HG02840 (cell line): ENCODE measurements around the gene PCYOX1L.
"Not testable (repeated sequence)": the region's sequence is repeated elsewhere in the genome, so short reads cannot be mapped to it uniquely, and the experiment has no call there.

Source experiments
- ATAC-seq: cut with Tn5 transposase; IDR thresholded peaks from one replicate; pipeline ENCODE4 v1.9.1; 2021; ENCODE audit warnings: mild to moderate bottlenecking, moderate library complexity, moderate number of reproducible peaks; ENCODE audit not compliant: unreplicated experiment, low FRiP score

Gene PCYOX1L

DNA sequence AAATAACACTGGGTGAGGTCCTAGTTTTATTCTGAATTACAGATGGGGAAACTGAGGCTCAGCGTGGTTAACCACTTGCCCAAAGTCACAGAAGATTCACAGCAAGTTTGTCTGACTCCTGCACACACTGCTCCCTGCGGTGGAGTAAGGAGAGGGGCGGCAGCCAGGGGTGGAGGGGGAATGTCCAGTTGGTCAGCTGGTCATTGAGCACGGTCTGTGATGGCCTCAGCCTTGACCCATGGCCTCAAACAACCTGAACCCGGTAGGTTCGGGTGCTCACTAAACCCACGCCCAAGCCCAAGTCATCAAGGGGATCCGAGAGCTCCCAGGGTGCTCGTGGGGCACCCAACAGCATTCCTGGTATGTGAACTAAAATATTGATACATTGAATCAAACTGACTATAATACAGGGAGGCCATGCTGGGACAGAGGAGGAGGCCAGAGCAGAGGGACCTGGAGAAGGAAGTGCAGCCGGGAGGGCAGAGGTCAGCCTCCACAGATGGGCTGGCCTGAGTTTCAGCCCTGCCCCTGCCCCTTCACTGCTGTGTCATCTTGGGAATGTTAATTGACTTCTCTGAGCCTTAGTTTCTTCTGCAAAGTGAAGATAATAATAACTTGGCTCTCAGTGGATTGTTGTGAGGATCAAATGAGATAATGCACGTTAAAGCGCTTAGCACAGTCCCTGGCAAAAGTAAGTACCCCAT lies 24.8 kb downstream of the PCYOX1L start:
- no peak for ATAC-seq

DNA sequence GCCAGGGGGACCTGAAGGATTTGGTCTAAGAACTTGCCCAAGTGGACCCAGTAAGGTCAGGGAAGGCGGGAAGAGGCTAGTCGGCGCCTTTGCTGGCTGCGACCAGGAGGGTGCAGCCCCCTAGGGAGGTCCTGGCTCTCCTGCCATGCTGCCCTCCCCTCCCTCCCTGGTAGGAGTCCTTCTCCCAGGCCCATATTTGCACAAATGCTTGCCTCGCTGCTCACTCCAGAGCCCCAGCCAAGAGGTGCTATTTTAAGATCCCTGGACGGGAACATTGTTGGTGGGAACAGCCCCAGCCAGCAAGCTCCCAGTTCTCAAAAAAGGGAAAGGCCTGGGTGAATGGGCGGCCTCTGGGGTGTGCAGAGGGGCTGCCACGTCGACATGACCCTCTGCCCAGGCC lies 25.6 kb downstream of the PCYOX1L start:
- no peak for ATAC-seq

DNA sequence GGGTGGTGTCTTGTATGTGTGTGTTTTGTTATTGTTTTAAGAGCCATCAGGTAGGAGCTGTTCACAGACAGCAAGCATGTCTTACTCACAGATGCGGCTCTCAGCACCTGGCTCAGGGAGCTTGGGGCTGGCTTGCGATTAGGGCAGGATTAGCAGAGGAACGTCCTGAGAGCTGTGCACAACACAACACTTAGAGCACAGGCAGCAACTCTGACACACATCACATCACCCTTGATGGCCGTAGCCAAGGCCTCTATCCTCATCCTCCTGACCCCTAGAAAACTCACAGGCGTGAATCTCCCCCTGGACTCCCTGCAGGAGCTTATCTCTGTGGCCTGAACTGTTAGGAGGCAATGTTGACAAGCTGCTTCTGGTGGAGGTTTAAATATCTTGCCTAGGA lies 28.3 kb downstream of the PCYOX1L start:
- no peak for ATAC-seq

DNA sequence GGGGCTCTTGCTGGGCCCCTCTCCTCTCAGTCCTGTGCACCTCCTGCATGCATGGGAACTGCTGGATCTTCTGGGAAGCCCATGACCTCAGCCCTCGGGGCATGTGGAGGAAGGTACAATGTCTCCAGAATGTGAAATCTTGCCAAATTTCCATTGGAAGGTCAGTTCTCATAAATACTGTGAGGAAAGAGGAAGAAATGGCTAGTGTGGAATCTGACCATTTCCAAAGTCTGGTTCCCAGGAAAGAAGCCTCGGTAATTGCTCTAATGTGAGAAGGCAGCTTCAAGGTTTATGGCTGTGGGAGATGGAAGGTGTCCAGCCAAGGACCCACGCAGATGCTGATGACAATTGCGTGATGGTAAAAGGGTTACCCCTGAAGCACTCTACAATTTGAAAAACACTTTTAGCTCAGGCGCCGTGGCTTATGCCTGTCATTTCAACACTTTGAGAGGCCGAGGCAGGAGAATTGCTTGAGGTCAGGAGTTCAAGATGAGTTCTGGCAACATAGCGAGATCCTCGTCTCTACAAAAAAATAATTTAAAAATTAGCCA lies 29.3 kb downstream of the PCYOX1L start:
- ATAC-seq, result no peak

DNA sequence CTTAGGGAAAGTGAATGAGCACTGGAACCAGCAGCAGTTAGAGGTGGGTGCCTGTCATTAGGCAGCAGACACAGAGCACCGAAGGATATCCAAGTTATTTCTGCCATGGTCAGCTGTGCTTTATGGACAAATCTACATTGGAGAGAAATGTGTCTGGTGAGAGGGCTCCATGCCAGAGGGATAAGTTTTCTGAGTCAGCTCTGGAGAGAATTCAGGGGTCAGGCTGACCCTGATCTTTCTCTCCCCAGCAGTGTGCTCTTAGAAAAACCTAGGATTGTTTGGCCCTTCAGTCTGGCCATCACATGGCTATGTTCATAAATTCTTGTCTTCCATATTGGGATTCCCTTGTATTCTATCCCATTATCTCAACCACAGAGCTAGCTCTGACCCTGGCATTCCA lies 30.1 kb downstream of the PCYOX1L start:
- ATAC-seq, result no peak

DNA sequence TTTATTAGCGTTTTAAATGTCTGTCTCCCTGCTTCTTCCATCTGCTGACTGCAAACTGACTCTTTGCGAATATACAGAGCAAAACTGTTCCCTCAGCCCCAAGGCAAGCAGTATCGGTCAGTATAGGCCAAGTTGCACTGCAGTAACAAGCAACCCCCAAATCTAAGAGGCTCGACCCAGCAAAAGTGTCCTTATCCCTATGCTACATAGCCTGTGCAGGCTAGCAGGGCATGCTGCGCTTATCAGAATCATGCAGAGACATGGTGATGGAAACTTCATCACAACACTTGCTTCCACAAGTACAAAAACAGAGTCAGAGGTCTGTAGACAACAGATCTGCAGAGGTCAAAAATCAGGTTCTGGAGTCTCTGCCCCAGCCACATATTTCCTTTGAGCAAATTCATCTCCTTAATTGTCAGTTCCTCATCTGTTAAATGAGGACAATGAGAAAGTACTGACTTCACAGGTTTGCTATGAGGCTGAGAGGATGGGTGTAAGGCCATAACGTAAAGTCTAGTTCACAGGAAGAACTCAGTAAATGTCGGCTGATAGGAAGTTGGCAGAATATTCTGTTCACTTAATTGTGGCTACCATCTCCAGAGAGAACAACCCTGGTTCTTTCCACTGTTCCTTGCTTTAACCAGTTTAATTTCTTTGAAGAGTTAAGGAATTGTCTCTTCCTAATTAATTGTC lies 30.8 kb downstream of the PCYOX1L start:
- ATAC-seq, result no peak

DNA sequence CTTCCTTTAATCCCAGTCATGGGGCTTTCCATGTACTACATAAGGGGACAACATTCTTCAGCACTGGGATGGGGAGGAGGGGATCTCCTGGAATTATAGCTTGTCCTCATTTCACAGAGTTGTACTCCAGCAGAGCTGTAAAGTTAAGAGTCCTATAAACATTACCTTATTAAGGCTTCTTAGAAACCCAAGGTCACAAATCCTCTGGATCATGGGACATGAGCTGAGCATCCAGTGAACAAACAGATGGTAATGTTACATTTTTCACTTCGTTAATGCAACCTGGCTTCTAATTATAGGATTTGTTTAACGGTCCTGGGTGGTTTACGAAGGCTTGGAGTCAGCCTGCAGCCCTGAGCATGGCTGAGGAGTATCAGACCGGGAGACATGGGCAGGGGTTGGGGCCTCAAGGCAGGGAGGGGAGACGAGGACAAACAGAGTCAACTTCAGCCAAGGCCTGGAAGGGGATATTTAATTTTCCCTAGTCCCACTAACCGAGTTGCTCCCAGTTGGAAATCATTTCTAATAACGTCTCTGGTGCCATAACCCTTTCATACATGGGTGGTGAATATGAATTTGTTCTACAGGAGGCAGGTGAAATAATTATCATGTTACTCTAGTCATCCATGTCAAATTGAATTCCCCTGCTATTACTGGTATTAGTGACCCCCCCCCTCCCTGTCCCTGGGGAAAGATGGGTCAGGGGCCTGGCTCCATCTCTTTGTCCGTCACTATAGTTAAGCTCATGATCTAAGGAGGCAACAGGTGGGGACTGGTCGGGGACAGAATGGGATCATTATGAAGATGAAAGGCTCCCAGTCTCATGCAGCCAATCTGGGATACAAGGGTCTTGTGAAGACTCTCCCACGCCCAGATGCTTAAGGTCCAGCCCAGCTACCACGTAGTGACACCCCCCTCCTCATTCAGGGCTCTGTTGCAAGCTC lies 32.0 kb downstream of the PCYOX1L start:
- no peak for ATAC-seq

DNA sequence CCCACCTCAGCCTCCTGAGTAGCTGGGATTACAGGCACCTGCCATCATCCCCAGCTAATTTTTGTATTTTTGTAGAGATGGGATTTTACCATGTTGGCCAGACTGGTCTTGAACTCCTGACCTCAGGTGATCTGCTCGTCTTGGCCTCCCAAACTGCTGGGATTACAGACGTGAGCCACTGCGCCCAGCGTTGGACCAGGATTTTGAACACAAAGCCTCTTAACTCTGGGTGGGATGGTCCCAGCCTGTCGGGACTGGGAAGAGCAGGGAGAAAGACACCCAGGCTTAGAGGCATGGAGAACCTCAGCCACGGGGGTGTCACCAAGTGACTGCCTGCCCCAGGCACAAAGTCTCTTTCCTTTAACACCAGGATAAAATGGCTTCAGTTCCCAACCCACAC lies 33.2 kb downstream of the PCYOX1L start:
- ATAC-seq, result not testable (repeated sequence)

DNA sequence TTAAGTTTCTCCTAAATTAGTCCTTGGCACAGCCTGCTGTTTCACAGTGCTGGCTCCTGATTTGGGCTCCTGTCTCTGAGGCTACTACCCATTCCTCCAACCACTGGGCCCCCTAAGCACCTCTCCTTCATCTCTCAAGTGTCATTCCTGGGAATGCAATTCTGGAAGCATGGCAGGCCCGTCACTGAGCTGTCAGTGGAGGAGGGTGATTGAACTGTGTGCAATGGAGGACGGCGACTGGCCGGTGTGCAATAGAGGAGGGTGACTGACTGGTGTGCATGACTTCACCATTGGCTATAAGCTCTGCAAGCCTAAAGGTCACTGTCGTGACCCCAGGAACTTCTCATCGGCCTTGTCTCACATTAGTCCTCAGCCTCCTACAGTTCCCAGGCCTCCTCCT lies 33.7 kb downstream of the PCYOX1L start:
- ATAC-seq, result no peak

DNA sequence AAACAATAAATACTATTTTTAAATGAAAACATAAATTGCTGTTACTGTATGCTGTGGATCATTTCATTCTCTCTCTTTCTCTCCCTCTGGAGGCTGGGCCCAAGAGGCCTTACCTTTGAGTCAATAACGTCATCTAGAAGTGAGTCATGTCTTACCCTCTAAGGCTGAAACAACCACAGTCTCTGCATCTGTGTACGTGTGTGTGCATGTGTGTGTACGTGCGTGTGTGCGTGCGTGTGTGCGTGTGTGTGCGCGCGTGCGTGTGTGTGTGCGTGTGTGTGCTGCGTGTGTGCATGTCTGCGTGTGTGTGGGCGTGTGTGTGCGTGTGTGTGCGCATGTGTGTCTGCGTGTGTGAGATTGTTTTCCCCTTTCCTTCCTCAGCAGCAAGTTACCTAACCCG lies 34.9 kb downstream of the PCYOX1L start:
- no peak for ATAC-seq

DNA sequence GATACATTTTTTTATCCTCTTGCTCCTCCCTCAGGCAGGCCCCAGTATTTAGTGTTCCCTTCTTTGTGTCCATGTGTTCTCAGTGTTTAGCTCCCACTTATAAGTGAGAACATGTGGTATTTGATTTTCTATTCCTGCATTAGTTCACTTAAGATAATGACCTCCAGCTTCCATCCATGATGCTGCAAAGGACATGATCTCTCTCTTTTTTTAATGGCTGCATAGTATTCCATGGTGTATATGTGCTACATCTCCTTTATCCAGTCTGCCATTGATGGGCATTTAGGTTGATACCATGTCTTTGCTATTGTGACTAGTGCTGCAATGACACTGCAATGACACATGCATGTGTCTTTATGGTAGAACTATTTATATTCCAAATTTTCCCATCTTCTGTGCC lies 37.1 kb downstream of the PCYOX1L start:
- ATAC-seq, result not testable (repeated sequence)

DNA sequence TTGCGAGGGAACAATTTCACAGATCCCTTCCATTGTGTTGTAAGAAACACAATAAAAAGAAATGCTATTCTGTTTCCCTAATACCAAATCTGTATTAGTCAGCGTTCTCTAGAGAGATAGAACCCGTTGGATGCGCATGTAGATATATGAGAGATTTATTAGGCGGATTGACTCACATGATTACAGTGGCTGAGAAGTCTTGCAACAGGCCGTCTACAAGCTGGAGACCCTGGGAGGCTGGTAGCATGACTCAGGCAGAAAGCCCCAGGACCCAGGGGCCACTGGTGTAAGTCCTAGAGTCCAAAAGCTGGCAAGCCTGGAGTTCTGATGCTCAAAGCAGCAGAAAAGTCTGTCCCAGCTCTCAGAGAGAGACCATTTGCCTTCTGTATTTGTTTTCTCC lies 39.7 kb downstream of the PCYOX1L start:
- ATAC-seq, result no peak

DNA sequence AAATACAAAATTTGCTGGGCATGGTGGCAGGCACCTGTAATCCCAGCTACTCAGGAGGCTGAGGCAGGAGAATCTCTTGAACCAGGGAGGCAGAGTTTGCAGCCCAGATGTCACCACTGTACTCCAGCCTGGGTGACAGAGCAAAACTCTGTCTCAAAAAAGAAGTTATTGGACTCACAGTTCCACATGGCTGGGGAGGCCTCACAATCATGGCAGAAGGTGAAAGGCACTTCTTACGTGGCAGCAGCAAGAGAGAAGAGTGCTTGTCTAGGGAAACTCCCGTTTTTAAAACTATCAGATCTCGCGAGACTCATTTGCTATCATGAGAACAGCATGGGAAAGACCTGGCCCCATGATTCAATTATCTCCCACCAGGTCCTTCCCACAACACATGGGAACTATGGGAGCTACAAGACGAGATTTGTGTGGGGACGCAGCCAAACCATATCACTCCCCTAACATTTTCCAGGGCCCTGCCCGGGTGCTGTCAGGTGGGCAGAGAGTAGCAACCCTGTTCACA lies 41.0 kb downstream of the PCYOX1L start:
- ATAC-seq, result not testable (repeated sequence)

DNA sequence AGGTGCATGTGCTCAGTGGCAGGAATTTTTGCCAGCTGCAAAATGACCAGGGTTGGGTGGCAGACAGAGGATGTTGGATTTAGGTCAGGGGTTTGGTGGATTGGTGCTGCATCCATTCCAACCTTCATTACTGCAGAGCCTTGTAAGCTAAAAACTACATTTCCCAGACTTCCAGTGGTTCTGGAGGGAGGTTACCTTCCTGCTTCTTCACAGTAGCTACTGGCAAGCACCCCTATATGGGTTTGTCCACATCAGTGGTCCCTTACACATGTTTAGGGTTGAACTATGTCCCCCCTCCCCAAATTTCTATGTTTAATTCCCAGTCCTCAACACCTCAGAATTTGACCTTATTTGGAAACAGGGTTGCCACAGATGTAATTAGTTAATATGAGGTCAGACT lies 41.9 kb downstream of the PCYOX1L start:
- no peak for ATAC-seq

DNA sequence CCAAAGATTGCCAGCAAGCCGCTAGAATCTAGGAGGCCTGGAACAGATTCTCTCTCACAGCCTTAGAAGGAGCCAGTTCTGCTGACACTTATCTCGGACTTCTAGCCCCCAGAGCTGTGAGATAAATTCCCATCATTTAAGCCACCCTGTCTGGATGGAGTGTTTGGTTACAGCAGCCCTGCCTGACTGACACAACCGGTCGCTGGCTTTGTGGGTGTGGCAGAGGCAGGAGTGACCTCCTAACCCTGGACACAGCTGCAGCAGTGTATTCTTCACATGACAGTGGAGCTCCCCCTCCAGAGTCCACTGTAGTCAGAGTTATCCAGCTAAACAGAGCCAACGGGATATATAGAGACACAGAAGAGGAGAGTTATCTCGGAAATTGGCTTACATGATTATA lies 42.5 kb downstream of the PCYOX1L start:
- no peak for ATAC-seq

DNA sequence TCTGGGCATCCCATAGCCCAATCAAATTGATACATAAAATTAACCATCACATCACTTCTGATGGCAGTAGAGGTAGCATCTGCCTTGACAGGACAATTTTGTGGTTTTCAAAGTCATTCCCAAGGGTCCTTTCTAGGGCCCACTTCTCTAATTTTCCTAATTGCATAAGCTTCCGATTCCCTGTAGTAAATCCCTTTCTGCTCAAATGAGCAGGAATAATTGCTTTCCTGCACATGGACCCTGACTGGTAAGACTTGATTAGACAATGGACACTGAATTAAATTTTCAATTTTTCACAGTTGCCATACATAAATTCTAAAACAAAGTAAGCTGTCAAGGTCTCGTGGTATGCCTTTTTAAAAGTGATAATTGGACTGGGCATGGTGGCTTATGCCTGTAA lies 43.2 kb downstream of the PCYOX1L start:
- no peak for ATAC-seq

DNA sequence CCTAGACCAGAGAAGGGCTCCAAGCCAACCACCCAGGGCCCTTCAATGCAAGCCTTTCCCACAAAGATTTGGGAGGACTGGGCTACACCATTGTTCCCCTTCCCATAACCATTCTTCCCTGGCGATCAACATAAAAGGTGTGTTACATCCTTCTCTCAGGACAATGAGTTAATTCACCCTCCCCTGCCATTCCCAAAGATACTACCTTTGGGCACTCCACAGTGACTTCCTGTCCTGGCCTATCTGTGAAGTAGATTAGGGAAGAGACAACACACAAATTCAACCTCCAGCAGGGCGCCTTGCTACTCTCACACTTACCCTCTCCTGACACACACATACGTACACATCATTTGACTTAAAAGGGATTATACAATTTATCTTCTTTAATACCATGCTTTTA lies 44.4 kb downstream of the PCYOX1L start:
- ATAC-seq, result no peak

DNA sequence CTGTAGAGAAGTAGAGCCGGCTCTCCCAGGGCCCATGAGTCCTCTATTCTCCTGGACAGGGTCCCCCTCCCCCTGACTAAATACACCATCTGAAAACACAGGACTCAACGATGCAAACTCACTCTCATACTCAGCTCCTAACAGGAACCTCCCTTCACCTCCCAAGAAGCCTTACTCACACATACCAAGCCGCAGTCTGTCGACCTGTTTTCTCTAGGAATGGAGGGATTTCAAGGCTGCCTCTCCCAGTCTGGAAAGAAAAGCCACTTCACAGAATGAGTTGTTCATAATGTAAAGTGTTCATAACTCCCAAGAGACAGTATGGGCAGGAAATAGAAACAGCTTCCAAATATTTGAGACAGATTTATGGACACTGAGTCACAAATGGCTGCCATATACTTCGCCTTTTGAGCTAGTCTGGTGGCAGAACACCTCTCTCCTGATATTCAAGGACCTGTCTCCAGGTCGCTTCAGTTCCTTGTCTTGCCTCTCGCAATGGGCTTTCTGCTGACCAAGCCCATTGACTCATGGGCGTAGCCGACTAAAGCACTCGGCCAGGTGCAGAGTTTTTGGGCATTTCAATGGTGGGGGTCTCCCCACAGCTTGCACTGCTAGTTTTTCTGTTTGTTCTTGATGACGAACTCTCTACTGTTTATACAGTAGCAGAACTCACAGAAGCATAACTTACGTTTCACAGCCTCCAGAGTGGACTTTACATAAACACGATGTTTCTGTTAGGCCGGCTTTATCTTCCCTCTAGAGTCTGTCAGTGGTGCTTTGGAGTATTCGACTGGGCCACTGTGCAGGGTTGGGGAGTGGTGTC lies 46.3 kb downstream of the PCYOX1L start:
- ATAC-seq, result no peak

DNA sequence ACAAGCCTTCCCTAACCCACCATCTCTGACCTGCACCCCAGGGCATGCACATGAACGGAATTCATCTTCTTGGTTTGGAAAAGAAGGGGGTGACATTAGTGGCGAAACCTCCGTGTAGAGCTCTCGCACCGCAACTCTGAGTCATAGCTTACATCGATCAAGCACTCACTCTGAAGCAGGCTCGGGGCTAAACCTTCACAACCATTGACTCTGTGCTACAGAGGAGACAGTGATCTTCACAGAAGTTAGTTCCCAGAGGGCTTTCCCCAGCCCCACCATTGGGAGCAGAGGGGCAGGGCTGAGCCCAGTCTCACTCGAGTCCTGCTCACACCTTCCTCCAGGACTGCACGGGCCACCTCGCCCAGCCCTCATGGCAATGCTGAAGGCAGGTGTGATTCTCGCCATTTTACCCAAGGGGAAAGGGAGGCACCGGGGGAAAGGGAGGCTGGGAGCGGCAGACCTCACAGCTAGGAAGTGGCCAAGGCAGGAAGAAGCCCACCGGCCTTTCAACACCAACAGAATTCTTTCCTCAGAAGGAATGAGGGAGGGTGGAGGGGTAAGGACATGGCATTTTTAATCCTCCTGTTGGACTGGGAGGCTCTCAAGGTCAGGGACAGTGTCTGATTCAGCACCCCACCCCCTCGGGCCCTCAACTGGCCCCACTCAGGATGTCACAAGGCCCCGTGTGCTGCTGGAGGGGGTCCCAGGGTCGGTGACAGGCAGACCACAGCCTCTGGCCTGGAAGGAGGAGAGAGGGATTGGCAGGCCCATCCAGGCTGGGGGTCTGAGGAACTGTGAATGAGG lies 47.1 kb downstream of the PCYOX1L start:
- ATAC-seq, result no peak
